ENCODE data around the gene SLC25A46.

The SLC25A46 gene

DNA sequence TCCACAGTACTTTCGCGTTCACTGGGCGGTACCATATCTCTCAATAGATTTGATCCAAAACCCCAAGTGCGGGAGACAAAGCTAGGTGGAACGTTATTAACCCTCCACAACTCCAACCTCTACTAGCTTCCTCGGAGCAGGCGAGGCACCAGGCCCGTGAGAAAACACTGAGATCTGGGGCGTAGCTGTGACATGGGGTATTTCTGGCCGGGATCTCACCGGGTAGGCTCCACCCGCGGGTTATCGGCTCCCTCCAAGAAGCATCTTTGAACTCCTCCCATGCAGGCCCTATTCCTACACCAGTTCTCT, 350 bp upstream of the SLC25A46 start:
- no peak overlapping the region for H3K14ac ChIP-seq (ENCODE audit: low read length in 2 of 2)
- peak overlapping the region; percentile 99 for H4K8ac ChIP-seq (ENCODE audit: low read length)
- H2BK12ac ChIP-seq (ENCODE audit: low read length in 2 of 2): no peak overlapping the region
- peaks cover 3% of the 10 kb centered on the region for H3K79me1 ChIP-seq (replicated peaks; ENCODE audit: low read length, poor library complexity, severe bottlenecking)
- no peak overlapping the region for H3K23ac ChIP-seq (ENCODE audit: low read length in 2 of 2)
- H3K9me3 ChIP-seq (ENCODE audit: control insufficient read depth, low read length): no peaks in the 10 kb centered on the region
- peak overlapping the region; percentile 34 for H2BK120ac ChIP-seq (ENCODE audit: low read depth, low read length)
- under 1% methylated on average over 11 of the region's 14 CpGs for WGBS
- no peak overlapping the region for H2BK15ac ChIP-seq (ENCODE audit: low read depth, poor library complexity, severe bottlenecking)
- H3K4me1 ChIP-seq (ENCODE audit: control insufficient read depth, insufficient read depth, low read depth, low read length): no peaks in the 10 kb centered on the region
- H3K27ac ChIP-seq (ENCODE audit: low read length, poor library complexity, severe bottlenecking): no peak overlapping the region
- peak overlapping the region; percentile 86 for H2AFZ ChIP-seq (ENCODE audit: low read depth, low read length)
- DNase-seq: no peak
- H2BK5ac ChIP-seq (ENCODE audit: low read depth, low read length, poor library complexity, severe bottlenecking): no peak overlapping the region
- peak overlapping the region; percentile 84 to 85 for H3K4me3 ChIP-seq (ENCODE audit: insufficient read depth in 1 of 2, low read depth in 1 of 2, low read length in 2 of 2)
- H3K27me3 ChIP-seq (ENCODE audit: control insufficient read depth in 1 of 2, insufficient read depth in 1 of 2, low read length in 2 of 2): no peaks in the 10 kb centered on the region
- H4K91ac ChIP-seq (ENCODE audit: low read length): peak overlapping the region; percentile 80
- peak overlapping the region; percentile 95 for H3K9ac ChIP-seq (ENCODE audit: low read length)
- H3K36me3 ChIP-seq (ENCODE audit: control insufficient read depth in 1 of 2, insufficient read depth in 2 of 2, low read depth in 1 of 2, low read length in 2 of 2): peaks cover 0 to 1% of the 10 kb centered on the region in 2 experiments
- H3K4me2 ChIP-seq (ENCODE audit: low read length, poor library complexity, severe bottlenecking): peak overlapping the region; percentile 93
- peak overlapping the region; percentile 60 to 91 for H3K4ac ChIP-seq (ENCODE audit: low read depth in 1 of 2, low read length in 2 of 2)
- H2AK5ac ChIP-seq (ENCODE audit: low read length, severe bottlenecking): no peak overlapping the region
- peak overlapping the region; percentile 86 for H3K18ac ChIP-seq (ENCODE audit: low read depth in 1 of 2, low read length in 2 of 2)

DNA sequence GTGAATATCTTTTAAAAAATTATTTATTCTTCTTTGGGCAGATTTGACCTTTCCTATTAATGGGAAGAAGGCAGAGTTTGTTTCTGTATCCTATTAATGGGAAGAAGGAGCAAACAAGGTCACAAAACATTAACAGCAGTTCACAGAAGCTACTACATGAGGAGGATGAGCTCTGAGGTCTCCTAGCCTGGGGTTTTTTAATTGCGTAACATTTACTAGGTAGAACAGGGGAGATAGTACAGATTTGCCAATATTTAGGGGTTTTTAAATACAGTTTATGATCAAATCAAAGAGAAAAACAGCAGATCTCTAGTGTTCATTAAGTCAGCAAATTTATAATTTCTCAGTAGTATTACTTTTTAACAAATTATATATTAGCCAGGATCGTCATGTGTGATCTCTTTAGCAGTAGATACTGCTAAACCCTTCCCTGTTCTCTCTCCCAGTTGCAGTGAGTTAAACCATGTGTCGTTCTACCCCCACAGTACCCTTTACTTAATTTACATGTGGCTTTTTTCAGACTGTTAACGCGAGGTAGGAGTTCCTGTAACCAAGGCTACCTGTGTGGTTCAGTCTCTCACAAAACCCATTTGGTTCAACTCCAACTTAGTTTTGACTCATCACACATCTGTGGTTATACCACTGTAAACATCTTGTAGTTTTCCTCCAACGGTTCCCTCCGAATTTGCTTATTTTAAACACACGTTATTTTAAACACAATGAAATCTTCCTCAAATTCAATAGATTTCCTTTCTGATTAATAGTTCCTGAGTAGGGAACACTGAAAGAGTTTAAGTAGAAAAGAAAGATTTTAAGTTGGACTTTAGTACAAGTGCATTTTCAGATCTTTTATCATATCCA, 13.3 kb downstream of the SLC25A46 start:
- no peaks in the 10 kb centered on the region for H3K27me3 ChIP-seq (ENCODE audit: control insufficient read depth in 1 of 2, insufficient read depth in 1 of 2, low read length in 2 of 2)
- H2BK12ac ChIP-seq (ENCODE audit: low read length in 2 of 2): no peak overlapping the region
- peaks cover 8% of the 10 kb centered on the region for H3K79me1 ChIP-seq (replicated peaks; ENCODE audit: low read length, poor library complexity, severe bottlenecking)
- no peak overlapping the region for H3K14ac ChIP-seq (ENCODE audit: low read length in 2 of 2)
- no peak overlapping the region for H3K9ac ChIP-seq (ENCODE audit: low read length)
- no peaks in the 10 kb centered on the region for H3K9me3 ChIP-seq (ENCODE audit: control insufficient read depth, low read length)
- H2AK5ac ChIP-seq (ENCODE audit: low read length, severe bottlenecking): no peak overlapping the region
- H3K23ac ChIP-seq (ENCODE audit: low read length in 2 of 2): no peak overlapping the region
- no peaks in the 10 kb centered on the region for H3K4me1 ChIP-seq (ENCODE audit: control insufficient read depth, insufficient read depth, low read depth, low read length)
- peaks cover 0 to 83% of the 10 kb centered on the region in 2 experiments for H3K36me3 ChIP-seq (ENCODE audit: control insufficient read depth in 1 of 2, insufficient read depth in 2 of 2, low read depth in 1 of 2, low read length in 2 of 2)
- H2AFZ ChIP-seq (ENCODE audit: low read depth, low read length): no peak overlapping the region
- peak; percentile 83 for DNase-seq
- no peak overlapping the region for H2BK15ac ChIP-seq (ENCODE audit: low read depth, poor library complexity, severe bottlenecking)
- H3K18ac ChIP-seq (ENCODE audit: low read depth in 1 of 2, low read length in 2 of 2): no peak overlapping the region
- H4K8ac ChIP-seq (ENCODE audit: low read length): no peak overlapping the region
- no peak overlapping the region for H3K27ac ChIP-seq (ENCODE audit: low read length, poor library complexity, severe bottlenecking)
- no peak overlapping the region for H3K4me3 ChIP-seq (ENCODE audit: insufficient read depth in 1 of 2, low read depth in 1 of 2, low read length in 2 of 2)
- WGBS: 42% methylated on average over 8 of the region's 8 CpGs
- no peak overlapping the region for H2BK5ac ChIP-seq (ENCODE audit: low read depth, low read length, poor library complexity, severe bottlenecking)
- H3K4ac ChIP-seq (ENCODE audit: low read depth in 1 of 2, low read length in 2 of 2): no peak overlapping the region
- H2BK120ac ChIP-seq (ENCODE audit: low read depth, low read length): no peak overlapping the region
- H4K91ac ChIP-seq (ENCODE audit: low read length): no peak overlapping the region
- no peak overlapping the region for H3K4me2 ChIP-seq (ENCODE audit: low read length, poor library complexity, severe bottlenecking)

DNA sequence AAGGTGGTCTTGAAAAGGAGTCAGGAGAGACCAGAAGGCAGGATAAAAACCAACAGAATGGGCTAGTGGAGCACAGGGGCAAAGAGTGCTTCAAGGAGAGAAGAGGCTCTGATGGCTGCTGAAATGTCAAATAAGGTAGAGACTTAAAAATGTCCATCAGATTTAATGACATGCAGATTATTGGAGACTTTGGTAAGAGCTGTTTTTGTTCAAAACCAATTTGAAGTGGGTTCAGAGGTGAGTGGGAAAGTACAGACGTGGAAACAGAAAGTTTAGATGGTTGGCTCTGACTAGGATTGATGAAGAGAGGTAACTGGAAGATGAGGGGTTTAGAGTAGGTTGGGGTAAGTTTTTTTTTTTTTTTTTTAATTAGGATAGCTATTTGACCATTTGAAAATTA, 14.1 kb downstream of the SLC25A46 start:
- Histone ChIP-seq H2BK5ac (ENCODE audit: low read depth, low read length, poor library complexity, severe bottlenecking) (no peak overlapping the region), H3K18ac (ENCODE audit: low read depth in 1 of 2, low read length in 2 of 2) (no peak overlapping the region), H3K36me3 (ENCODE audit: control insufficient read depth in 1 of 2, insufficient read depth in 2 of 2, low read depth in 1 of 2, low read length in 2 of 2) (peaks cover 0 to 82% of the 10 kb centered on the region in 2 experiments), H2BK120ac (ENCODE audit: low read depth, low read length) (no peak overlapping the region), H4K8ac (ENCODE audit: low read length) (no peak overlapping the region), H2AK5ac (ENCODE audit: low read length, severe bottlenecking) (no peak overlapping the region), H3K27me3 (ENCODE audit: control insufficient read depth in 1 of 2, insufficient read depth in 1 of 2, low read length in 2 of 2) (no peaks in the 10 kb centered on the region), H3K4me2 (ENCODE audit: low read length, poor library complexity, severe bottlenecking) (no peak overlapping the region), H3K9me3 (ENCODE audit: control insufficient read depth, low read length) (no peaks in the 10 kb centered on the region), H3K14ac (ENCODE audit: low read length in 2 of 2) (no peak overlapping the region), H3K27ac (ENCODE audit: low read length, poor library complexity, severe bottlenecking) (no peak overlapping the region), H3K23ac (ENCODE audit: low read length in 2 of 2) (no peak overlapping the region), H2AFZ (ENCODE audit: low read depth, low read length) (no peak overlapping the region), H3K9ac (ENCODE audit: low read length) (no peak overlapping the region), H2BK12ac (ENCODE audit: low read length in 2 of 2) (peak overlapping the region in 1 of 2 experiments; percentile 52), H3K4ac (ENCODE audit: low read depth in 1 of 2, low read length in 2 of 2) (no peak overlapping the region), H3K4me3 (ENCODE audit: insufficient read depth in 1 of 2, low read depth in 1 of 2, low read length in 2 of 2) (no peak overlapping the region), H3K4me1 (ENCODE audit: control insufficient read depth, insufficient read depth, low read depth, low read length) (no peaks in the 10 kb centered on the region), H3K79me1 (replicated peaks; ENCODE audit: low read length, poor library complexity, severe bottlenecking) (peaks cover 8% of the 10 kb centered on the region), H2BK15ac (ENCODE audit: low read depth, poor library complexity, severe bottlenecking) (no peak overlapping the region), H4K91ac (ENCODE audit: low read length) (no peak overlapping the region)
- 88% methylated on average over 1 of the region's 1 CpG for WGBS
- no peak for DNase-seq

DNA sequence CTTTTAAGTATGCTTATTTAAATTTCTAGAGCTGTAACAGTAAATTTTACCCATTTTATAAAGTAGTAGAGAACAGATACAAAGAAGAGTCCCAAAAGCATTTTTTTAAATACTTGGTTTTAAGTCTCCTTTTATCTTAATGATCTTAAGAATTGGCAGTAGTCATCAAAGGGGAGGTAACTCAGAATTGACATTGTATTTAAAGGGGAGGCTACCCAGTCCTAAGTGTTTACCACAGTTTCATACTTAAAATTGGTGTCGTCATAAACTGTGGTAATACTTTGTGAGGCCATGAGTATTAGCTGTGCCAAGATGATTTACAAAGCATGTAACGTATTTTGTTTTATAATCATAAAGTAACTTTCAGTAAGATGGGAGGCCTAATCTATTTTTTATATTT, 14.8 kb downstream of the SLC25A46 start:
- WGBS: 100% methylated on average over 1 of the region's 2 CpGs
- H3K9ac ChIP-seq (ENCODE audit: low read length): no peak overlapping the region

More for the DNA sequence above, 14.8 kb downstream of the SLC25A46 start:
- peaks cover 10% of the 10 kb centered on the region for H3K79me1 ChIP-seq (replicated peaks; ENCODE audit: low read length, poor library complexity, severe bottlenecking)
- H2BK120ac ChIP-seq (ENCODE audit: low read depth, low read length): no peak overlapping the region
- no peak overlapping the region for H3K27ac ChIP-seq (ENCODE audit: low read length, poor library complexity, severe bottlenecking)
- H3K14ac ChIP-seq (ENCODE audit: low read length in 2 of 2): no peak overlapping the region
- no peaks in the 10 kb centered on the region for H3K4me1 ChIP-seq (ENCODE audit: control insufficient read depth, insufficient read depth, low read depth, low read length)
- H4K8ac ChIP-seq (ENCODE audit: low read length): no peak overlapping the region
- H3K27me3 ChIP-seq (ENCODE audit: control insufficient read depth in 1 of 2, insufficient read depth in 1 of 2, low read length in 2 of 2): no peaks in the 10 kb centered on the region
- DNase-seq: no peak
- H2AK5ac ChIP-seq (ENCODE audit: low read length, severe bottlenecking): no peak overlapping the region
- H3K23ac ChIP-seq (ENCODE audit: low read length in 2 of 2): no peak overlapping the region
- no peak overlapping the region for H3K18ac ChIP-seq (ENCODE audit: low read depth in 1 of 2, low read length in 2 of 2)
- no peak overlapping the region for H3K4ac ChIP-seq (ENCODE audit: low read depth in 1 of 2, low read length in 2 of 2)
- H3K36me3 ChIP-seq (ENCODE audit: control insufficient read depth in 1 of 2, insufficient read depth in 2 of 2, low read depth in 1 of 2, low read length in 2 of 2): peaks cover 0 to 82% of the 10 kb centered on the region in 2 experiments
- H4K91ac ChIP-seq (ENCODE audit: low read length): no peak overlapping the region
- H3K4me2 ChIP-seq (ENCODE audit: low read length, poor library complexity, severe bottlenecking): no peak overlapping the region
- H2BK12ac ChIP-seq (ENCODE audit: low read length in 2 of 2): no peak overlapping the region
- no peak overlapping the region for H2BK5ac ChIP-seq (ENCODE audit: low read depth, low read length, poor library complexity, severe bottlenecking)
- no peaks in the 10 kb centered on the region for H3K9me3 ChIP-seq (ENCODE audit: control insufficient read depth, low read length)
- H3K4me3 ChIP-seq (ENCODE audit: insufficient read depth in 1 of 2, low read depth in 1 of 2, low read length in 2 of 2): no peak overlapping the region
- H2BK15ac ChIP-seq (ENCODE audit: low read depth, poor library complexity, severe bottlenecking): no peak overlapping the region
- no peak overlapping the region for H2AFZ ChIP-seq (ENCODE audit: low read depth, low read length)

Data from mesenchymal stem cell (in vitro differentiated cells and primary cell).